PC-9 (cell line): ENCODE results near the gene COMMD1. TPM values are rescaled to one million over a fixed set of nuclear protein-coding genes. Genes with fewer than 3 reads are reported as not detected.

Experiments used
- BruUV-seq: library from RNA; stranded (reverse); fragments of 400-500 nt; replicated peaks from 2 replicates; lab custom pipeline; 2021; lab: Mats Ljungman, UMichigan
- CTCF ChIA-PET: fragments of 300-600 bp; sonication (Branson Sonifier 250); formaldehyde crosslinking; loops from one replicate; lab custom pipeline; 2022; ENCODE audit warnings: antibody characterized with exemption; lab: Charles Lee
- POLR2A ChIA-PET: fragments of 300-600 bp; sonication (Branson Sonifier 250); formaldehyde crosslinking; loops from one replicate; lab custom pipeline; 2022; ENCODE audit warnings: antibody characterized with exemption; ENCODE audit not compliant: unreplicated experiment; lab: Charles Lee
- DNase-seq, 2 experiments: peaks; one replicate each; pipeline versions ENCODE4 v3.0.0 to v3.0.0-alpha.2; 2015 to 2022; ENCODE audit warnings: mixed read lengths in 1 of 2
- H2AFZ ChIP-seq: fragments of 200-600 bp; sonication (generic); 2 replicates; pipeline ENCODE4 v1.8.1; 2017; ENCODE audit warnings: antibody characterized with exemption
- H3F3A ChIP-seq: fragments of 200-600 bp; sonication (generic); 2 replicates; pipeline ENCODE4 v1.8.1; 2017; ENCODE audit warnings: antibody characterized with exemption, mild to moderate bottlenecking, low read depth; ENCODE audit not compliant: insufficient read depth
- H3K27ac ChIP-seq: fragments of 200-600 bp; sonication (generic); 2 replicates; pipeline ENCODE4 v1.6.1; 2016; ENCODE audit warnings: mixed run types
- H3K27me3 ChIP-seq: fragments of 200-600 bp; sonication (generic); 2 replicates; pipeline ENCODE4 v1.6.1; 2016; ENCODE audit warnings: low read depth, mixed run types; ENCODE audit not compliant: insufficient read depth
- H3K36me3 ChIP-seq: fragments of 200-600 bp; sonication (generic); 2 replicates; pipeline ENCODE4 v1.6.1; 2016; ENCODE audit warnings: low read depth, mixed run types
- H3K4me1 ChIP-seq: fragments of 200-600 bp; sonication (generic); replicated peaks from 2 replicates; pipeline ENCODE4 v1.6.1; 2016; ENCODE audit warnings: mixed run types; ENCODE audit not compliant: insufficient read depth
- H3K4me2 ChIP-seq: fragments of 200-600 bp; sonication (generic); 2 replicates; pipeline ENCODE4 v1.6.1; 2017; ENCODE audit warnings: mixed run types
- H3K4me3 ChIP-seq: fragments of 200-600 bp; sonication (generic); 2 replicates; pipeline ENCODE4 v1.6.1; 2016; ENCODE audit warnings: mixed run types
- H3K79me2 ChIP-seq: fragments of 200-600 bp; sonication (generic); 2 replicates; pipeline ENCODE4 v1.6.1; 2017; ENCODE audit warnings: low read depth, mixed run types
- H3K9me2 ChIP-seq: fragments of 200-600 bp; sonication (generic); 2 replicates; pipeline ENCODE4 v1.8.1; 2017; ENCODE audit warnings: mild to moderate bottlenecking; ENCODE audit not compliant: insufficient read depth
- H3K9me3 ChIP-seq: fragments of 200-600 bp; sonication (generic); 2 replicates; pipeline ENCODE4 v1.8.1; 2016; ENCODE audit warnings: low read depth; ENCODE audit not compliant: insufficient read depth
- H4K20me1 ChIP-seq: fragments of 200-600 bp; sonication (generic); 2 replicates; pipeline ENCODE4 v1.8.1; 2017; ENCODE audit not compliant: insufficient read depth
- EZH2 ChIP-seq: fragments of 200-600 bp; sonication (generic); IDR thresholded peaks from 2 replicates; pipeline ENCODE4 v1.8.0; 2017; ENCODE audit warnings: antibody characterized with exemption, low read depth
- intact Hi-C: fragments of 100-400 bp; cut with micrococcal nuclease; formaldehyde crosslinking; loops from one replicate; pipeline ENCODE4 v1.10.0; 2022; ENCODE audit not compliant: unreplicated experiment
- total RNA-seq: library from RNA; stranded (reverse); gene quantifications from 2 replicates; pipeline ENCODE4 v1.2.3, GENCODE V29; 2021
- TF ChIP-seq, protein P1 (sequence below): fragments of 200-600 bp; sonication (generic); conservative IDR thresholded peaks from 2 replicates; pipeline ENCODE4 v1.6.1; 2017; ENCODE audit warnings: mixed run types, antibody characterized with exemption, mild to moderate bottlenecking, moderate library complexity

COMMD1 gene
- total RNA-seq, 1 experiment from 2014 or later = 16.3 TPM

DNA sequence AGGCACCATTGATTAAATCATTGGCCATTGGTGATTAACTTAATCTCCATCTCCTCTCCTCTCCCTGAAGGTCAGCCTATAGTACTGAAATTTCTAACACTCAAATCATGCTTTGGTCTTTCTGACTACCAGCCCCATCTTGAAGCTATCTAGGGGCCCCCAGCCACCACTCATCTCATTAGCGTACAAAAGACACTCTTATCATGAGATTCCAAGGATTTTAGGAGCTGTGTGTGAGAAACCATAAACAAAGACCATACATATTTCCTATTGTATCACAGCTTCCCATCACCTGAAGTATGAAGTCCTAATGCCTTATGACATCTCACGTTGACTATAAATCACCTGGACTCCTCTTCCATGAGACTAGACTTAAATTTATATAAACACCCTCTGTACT, 196.4 kb downstream of the COMMD1 start:
- Histone ChIP-seq H3F3A (no peaks in the 10 kb centered on the region), H3K79me2 (no peaks in the 10 kb centered on the region), H3K27me3 (no peaks in the 10 kb centered on the region), H3K4me1 (no peaks in the 10 kb centered on the region), H3K4me2 (no peak overlapping the region), H3K36me3 (no peaks in the 10 kb centered on the region), H4K20me1 (no peaks in the 10 kb centered on the region), H3K27ac (no peak overlapping the region), H3K9me2 (no peaks in the 10 kb centered on the region), H2AFZ (no peak overlapping the region), H3K4me3 (no peak overlapping the region), H3K9me3 (no peaks in the 10 kb centered on the region)
- CTCF ChIA-PET = no interaction called here
- POLR2A ChIA-PET = no interaction called here
- no peak for DNase-seq
- TF ChIP-seq, protein P1, sequence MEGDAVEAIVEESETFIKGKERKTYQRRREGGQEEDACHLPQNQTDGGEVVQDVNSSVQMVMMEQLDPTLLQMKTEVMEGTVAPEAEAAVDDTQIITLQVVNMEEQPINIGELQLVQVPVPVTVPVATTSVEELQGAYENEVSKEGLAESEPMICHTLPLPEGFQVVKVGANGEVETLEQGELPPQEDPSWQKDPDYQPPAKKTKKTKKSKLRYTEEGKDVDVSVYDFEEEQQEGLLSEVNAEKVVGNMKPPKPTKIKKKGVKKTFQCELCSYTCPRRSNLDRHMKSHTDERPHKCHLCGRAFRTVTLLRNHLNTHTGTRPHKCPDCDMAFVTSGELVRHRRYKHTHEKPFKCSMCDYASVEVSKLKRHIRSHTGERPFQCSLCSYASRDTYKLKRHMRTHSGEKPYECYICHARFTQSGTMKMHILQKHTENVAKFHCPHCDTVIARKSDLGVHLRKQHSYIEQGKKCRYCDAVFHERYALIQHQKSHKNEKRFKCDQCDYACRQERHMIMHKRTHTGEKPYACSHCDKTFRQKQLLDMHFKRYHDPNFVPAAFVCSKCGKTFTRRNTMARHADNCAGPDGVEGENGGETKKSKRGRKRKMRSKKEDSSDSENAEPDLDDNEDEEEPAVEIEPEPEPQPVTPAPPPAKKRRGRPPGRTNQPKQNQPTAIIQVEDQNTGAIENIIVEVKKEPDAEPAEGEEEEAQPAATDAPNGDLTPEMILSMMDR = no peak
- TF ChIP-seq EZH2 = no peak
- intact Hi-C loops = no loop called here
- BruUV-seq = no TSS peak

- H3F3A ChIP-seq = no peaks in the 10 kb centered on the region
- H3K4me3 ChIP-seq = no peak overlapping the region
- no TSS peak for BruUV-seq
- intact Hi-C loops = no loop called here
- no peaks in the 10 kb centered on the region for H3K36me3 ChIP-seq
- ChIA-PET POLR2A (interaction anchor here (0.6 kb wide), 1 partner anchor 352 kb away, joined by 6 read pairs; no protein-coding TSS in a partner anchor), CTCF (no interaction called here)
- H3K27ac ChIP-seq = no peak overlapping the region
- no peak overlapping the region for H3K4me2 ChIP-seq
- no peak overlapping the region for H2AFZ ChIP-seq
- no peaks in the 10 kb centered on the region for H3K9me2 ChIP-seq
- TF ChIP-seq EZH2 = no peak
- TF ChIP-seq, protein P1 = no peak
- H4K20me1 ChIP-seq = no peaks in the 10 kb centered on the region
- no peaks in the 10 kb centered on the region for H3K79me2 ChIP-seq
- no peaks in the 10 kb centered on the region for H3K27me3 ChIP-seq
- no peaks in the 10 kb centered on the region for H3K9me3 ChIP-seq
- no peak for DNase-seq
- no peaks in the 10 kb centered on the region for H3K4me1 ChIP-seq
Measured at GRCh38 chr2:62102402-62102920, 197.0 kb downstream of the COMMD1 start.

- H2AFZ ChIP-seq = no peak overlapping the region
- intact Hi-C loops = no loop called here
- ChIA-PET POLR2A (no interaction called here), CTCF (interaction anchor here (0.7 kb wide), 1 partner anchor 49 kb away, joined by 17 read pairs; no protein-coding TSS in a partner anchor)
- no peak overlapping the region for H3K4me2 ChIP-seq
- no peaks in the 10 kb centered on the region for H3K36me3 ChIP-seq
- no peaks in the 10 kb centered on the region for H3K79me2 ChIP-seq
- H3K9me2 ChIP-seq = no peaks in the 10 kb centered on the region
- no TSS peak for BruUV-seq
- H3K27ac ChIP-seq = no peak overlapping the region
- no peaks in the 10 kb centered on the region for H3K9me3 ChIP-seq
- H4K20me1 ChIP-seq = no peaks in the 10 kb centered on the region
- no peaks in the 10 kb centered on the region for H3K27me3 ChIP-seq
- H3K4me3 ChIP-seq = no peak overlapping the region
- no peaks in the 10 kb centered on the region for H3K4me1 ChIP-seq
- DNase-seq = no peak
- TF ChIP-seq EZH2 = no peak
- TF ChIP-seq, protein P1 = no peak
- H3F3A ChIP-seq = no peaks in the 10 kb centered on the region
Measured at GRCh38 chr2:62109554-62109953, 204.1 kb downstream of the COMMD1 start.
